Measurements from ENCODE around the gene C6orf136.
"Not testable (repeated sequence)": the region's sequence is repeated elsewhere in the genome, so short reads cannot be mapped to it uniquely, and the experiment has no call there.

The C6orf136 gene

GRCh38 chr6:30646450-30647241, at the start of gene C6orf136:
C6orf136 (plus strand) TSS chr6:30647133; CDS start chr6:30647232, 99 bp downstream.
- no peak for FAIRE-seq

- FAIRE-seq = not testable (repeated sequence)
Measured at GRCh38 chr6:30597315-30598144, 49.4 kb upstream of the C6orf136 start.

GRCh38 chr6:30598912-30599624, 47.9 kb upstream of the C6orf136 start:
- FAIRE-seq = no peak

GRCh38 chr6:30599625-30600324, 47.2 kb upstream of the C6orf136 start:
- no peak for FAIRE-seq

DNA sequence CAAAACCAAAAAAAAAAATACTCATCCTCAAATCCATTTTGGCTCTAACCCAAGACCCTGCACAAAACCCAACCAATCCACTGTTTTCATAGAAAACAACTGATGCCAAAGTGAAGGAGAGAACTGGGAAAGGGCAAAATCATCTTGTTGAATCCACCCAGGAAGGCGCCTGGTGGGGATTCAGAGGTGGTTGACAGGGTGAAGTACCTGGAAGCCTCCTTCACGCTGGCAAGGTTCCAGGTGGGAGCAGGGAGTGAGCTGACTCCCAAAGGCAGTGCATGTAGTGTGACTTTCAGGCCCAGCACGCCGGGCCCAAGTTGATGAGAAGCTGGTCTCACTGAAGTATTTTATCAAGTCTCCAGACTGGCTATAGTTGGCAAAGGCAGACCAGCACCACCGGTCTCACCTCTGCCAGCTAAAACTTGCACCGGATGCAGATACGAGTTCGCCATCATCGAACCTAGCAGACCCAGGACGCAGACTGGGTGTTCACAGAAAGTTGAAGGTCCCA, 46.4 kb upstream of the C6orf136 start:
- FAIRE-seq = no peak

- no peak for FAIRE-seq
Measured at GRCh38 chr6:30601436-30601814, 45.5 kb upstream of the C6orf136 start.

DNA sequence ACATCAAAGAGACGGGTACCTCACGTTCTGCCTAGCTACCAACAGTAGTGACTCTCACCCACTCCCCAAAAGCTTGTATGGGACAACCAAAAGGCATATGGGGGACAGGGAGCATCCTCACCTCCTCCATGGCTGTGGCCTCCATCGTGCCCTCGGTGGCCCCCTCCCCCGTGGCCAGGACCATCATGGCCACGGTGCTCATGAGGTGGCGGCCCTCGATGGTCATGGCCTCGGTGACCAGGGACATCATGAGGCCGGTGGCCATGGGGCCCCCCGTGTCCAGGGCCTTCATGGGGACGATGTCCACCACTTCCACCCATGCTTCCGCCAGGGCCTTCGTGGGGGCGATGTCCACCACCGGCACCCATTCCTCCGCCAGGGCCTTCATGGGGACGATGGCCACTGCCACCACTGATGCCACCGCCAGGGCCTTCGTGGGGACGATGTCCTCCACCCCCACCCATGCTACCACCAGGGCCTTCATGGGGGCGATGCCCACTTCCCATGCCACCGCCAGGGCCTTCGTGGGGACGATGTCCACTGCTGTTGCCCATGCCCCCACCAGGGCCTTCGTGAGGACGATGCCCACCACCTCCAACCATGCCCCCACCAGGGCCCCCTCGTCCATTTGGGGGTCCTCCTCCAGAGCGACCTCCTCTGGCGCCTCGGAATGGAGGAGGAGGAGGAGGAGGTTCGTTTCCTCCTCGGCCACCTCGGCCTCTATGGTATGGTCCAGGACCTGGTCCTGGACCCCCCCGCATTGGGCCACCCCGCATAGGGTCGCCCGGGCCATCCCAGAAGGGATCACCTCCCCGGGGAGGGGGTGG, 44.9 kb upstream of the C6orf136 start:
- no peak for FAIRE-seq

DNA sequence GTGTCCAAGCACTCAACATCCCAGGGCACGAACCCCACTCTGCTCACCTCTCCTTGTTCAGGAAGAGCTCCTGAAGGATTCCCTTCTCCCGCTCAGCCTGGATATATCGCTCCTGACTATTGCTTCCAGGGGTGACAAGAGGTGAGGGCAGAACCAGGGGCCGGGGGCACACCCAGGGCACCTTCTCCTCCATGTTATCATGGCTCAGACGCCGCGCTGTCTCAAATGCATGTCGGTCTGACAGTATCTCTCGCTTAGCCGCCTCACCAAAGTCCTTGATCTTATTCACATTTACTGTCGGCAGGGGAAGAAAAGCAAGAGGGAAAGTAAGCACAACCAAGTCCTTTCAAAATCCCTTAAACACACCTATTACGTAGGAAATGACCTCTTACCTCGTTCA, 43.0 kb upstream of the C6orf136 start:
- FAIRE-seq = no peak

GRCh38 chr6:30610065-30610464, 36.9 kb upstream of the C6orf136 start:
- no peak for FAIRE-seq

- no peak for FAIRE-seq
Measured at GRCh38 chr6:30611150-30611855, 35.6 kb upstream of the C6orf136 start.

GRCh38 chr6:30611856-30612194, 35.1 kb upstream of the C6orf136 start:
- no peak for FAIRE-seq

GRCh38 chr6:30612213-30612612, 34.7 kb upstream of the C6orf136 start:
- no peak for FAIRE-seq

- no peak for FAIRE-seq
Measured at GRCh38 chr6:30612687-30613248, 34.2 kb upstream of the C6orf136 start.

- FAIRE-seq = no peak
Measured at GRCh38 chr6:30613251-30614043, 33.5 kb upstream of the C6orf136 start.

DNA sequence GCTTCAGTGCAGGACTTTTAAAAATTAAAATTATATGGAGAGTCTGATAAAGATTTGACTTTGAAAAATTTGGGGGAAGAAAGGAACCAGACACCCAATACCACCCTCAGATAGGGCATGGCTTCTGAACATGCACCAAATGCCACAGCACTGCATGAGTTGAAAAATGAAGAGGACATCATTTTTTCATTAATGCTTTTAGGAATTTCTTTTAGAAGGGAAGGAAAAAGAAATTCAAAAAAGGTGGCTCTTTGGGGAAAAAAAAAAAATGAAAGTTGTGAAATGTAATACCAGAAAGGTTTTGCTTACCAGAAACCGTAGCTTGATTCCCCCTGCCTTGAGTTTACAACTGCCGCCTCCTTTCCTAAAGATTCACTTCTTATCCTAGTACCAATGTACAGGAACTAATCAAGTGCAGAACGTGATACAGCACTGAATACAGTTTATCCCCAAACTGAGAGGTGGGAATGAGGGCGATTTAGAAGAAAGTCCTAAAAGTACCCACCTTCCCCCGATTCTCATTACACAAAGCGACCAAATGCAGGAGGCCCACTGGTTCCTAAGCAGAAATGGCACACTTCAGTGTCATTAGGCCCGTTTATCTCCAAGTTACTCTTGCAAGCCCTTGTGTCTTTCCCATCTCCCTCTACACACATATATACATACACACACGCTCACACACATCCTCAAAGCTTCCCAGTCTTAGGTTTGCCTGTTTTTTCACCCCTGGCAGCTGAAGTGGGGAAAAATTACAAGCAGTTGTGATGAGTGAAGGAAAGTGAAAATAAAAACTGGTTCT, 32.7 kb upstream of the C6orf136 start:
- no peak for FAIRE-seq

DNA sequence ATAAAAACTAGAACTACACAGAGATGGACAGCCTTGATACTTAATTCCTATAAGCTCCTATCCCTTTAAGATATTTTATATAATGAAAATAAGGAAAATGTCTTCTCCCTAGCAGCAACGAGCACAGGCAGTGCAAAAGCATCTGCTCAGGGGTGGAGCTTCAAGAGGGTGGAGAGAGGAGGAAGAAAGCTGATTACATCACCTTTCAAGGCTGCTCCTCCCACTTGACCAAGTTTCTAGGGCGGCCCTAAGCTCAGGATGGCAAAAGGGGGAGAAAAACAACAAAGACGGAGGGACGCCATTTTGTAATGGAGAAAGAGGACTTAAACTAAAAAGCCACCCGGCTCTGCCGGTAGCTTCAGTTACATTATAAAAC, 32.1 kb upstream of the C6orf136 start:
- peak; percentile 82 for FAIRE-seq

DNA sequence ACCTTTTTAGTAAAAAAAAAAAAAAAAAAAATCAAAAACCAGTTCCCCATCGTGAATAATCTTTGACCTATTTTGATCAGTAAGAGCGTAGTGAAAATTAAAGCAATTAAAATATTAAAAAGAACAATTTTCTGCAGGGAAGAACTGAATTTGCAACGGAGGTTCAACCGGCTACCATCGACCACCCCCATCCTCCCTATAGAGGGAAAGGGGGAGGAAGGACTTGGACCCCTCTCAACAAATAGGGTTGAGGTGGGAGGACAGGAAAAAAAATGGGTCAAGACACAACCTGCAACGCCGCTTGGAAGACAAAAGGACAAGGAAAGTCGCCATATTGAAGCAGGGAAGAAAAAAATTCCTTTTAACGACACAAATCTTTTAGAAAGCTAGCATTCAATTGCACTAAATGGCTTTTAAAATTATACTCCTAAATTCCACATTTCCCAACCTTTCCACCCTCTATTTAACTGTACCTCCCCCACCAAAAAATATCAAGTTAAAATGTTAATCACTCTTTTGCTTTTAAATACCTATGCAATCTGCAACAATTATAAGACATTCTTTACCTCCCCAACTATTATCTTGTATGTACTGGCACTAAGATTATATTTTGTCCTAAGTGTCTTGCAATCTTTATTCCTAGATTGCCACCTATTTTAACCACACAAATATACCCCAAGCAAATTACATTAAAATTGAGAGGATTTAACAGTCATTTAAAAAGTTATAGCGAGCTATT, 31.5 kb upstream of the C6orf136 start:
- no peak for FAIRE-seq

Measured in TTC549 (cell line).